HepG2 (cell line): Measurements from ENCODE around the gene WNT7B. TPM values are rescaled to one million over a fixed set of nuclear protein-coding genes. Genes with fewer than 3 reads are reported as not detected.

Experiments
- ATAC-seq: fragments of 200-7000 bp; cut with Tn5 transposase; 3 replicates; pipeline ENCODE4 v1.9.1; 2020; ENCODE audit warnings: mild to moderate bottlenecking, moderate library complexity
- BruUV-seq: library from RNA; stranded (reverse); fragments of 400-500 nt; replicated peaks from 2 replicates; lab custom pipeline; 2021; lab: Mats Ljungman, UMichigan
- CTCF ChIA-PET: fragments of 300-600 bp; formaldehyde crosslinking; extraction: SDS; loops from one replicate; lab custom pipeline; 2021; ENCODE audit warnings: low total read pairs, inconsistent platforms, low intra/inter-chr PET ratio; lab: Yijun Ruan, JAX
- POLR2A ChIA-PET: fragments of 350-600 bp; sonication (Branson Sonifier 250); formaldehyde crosslinking; loops from one replicate; lab custom pipeline; 2020; ENCODE audit warnings: antibody characterized with exemption, inconsistent platforms; lab: Yijun Ruan, JAX
- DNase-seq: peaks from one replicate; pipeline ENCODE4 v3.0.0-alpha.2; 2015; ENCODE audit warnings: low spot score
- FAIRE-seq: peaks from 3 replicates; lab custom pipeline; 2011; peaks lifted over from hg19 to GRCh38; lab: Jason Lieb, UNC
- H2AFZ ChIP-seq: one replicate; pipeline ENCODE4 v1.6.1; 2011; ENCODE audit warnings: low read length, inconsistent platforms
- H3K27ac ChIP-seq: fragments of 300-600 bp; 3 replicates; pipeline ENCODE4 v1.8.0; 2011; ENCODE audit warnings: mixed run types, mild to moderate bottlenecking, mixed read lengths, low read length, inconsistent platforms; ENCODE audit not compliant: insufficient read depth; ENCODE audit errors: extremely low read length
- H3K27me3 ChIP-seq, 2 experiments: fragments of 200-600 bp in 1 of 2; 2 replicates in 1 of 2; 3 replicates in 1 of 2; pipeline versions ENCODE4 v1.6.0 to v1.8.0; 2011; ENCODE audit warnings: low read length in 2 of 2, mild to moderate bottlenecking in 2 of 2, moderate library complexity in 2 of 2, inconsistent platforms in 1 of 2; ENCODE audit not compliant: insufficient read depth in 2 of 2, control insufficient read depth in 1 of 2
- H3K36me3 ChIP-seq, 2 experiments: fragments of 200-600 bp in 1 of 2; replicated peaks in 1 of 2; 2 replicates in 1 of 2; 3 replicates in 1 of 2; pipeline versions ENCODE4 v1.5.1 to v1.8.0; 2011; ENCODE audit warnings: low read length in 2 of 2, inconsistent platforms in 1 of 2; ENCODE audit not compliant: insufficient read depth in 2 of 2, control insufficient read depth in 1 of 2
- H3K4me1 ChIP-seq: 2 replicates; pipeline ENCODE4 v1.5.1; 2012; ENCODE audit warnings: low read length, inconsistent platforms; ENCODE audit not compliant: insufficient read depth
- H3K4me2 ChIP-seq: 2 replicates; pipeline ENCODE4 v1.6.0; 2011; ENCODE audit warnings: low read depth, low read length, inconsistent platforms
- H3K4me3 ChIP-seq, 3 experiments: fragments of 200-600 bp in 1 of 3; sonication (generic), shearing (Covaris generic) in 1 of 3; replicated peaks in 1 of 3; 2 replicates each; pipeline ENCODE4 v1.5.1; 2011 to 2016; ENCODE audit warnings: low read length in 3 of 3, inconsistent platforms in 2 of 3, low read depth in 2 of 3, mild to moderate bottlenecking in 2 of 3, control low read depth in 1 of 3, mixed read lengths in 1 of 3; ENCODE audit not compliant: insufficient read depth in 1 of 3
- H3K79me2 ChIP-seq: one replicate; pipeline ENCODE4 v1.6.1; 2011; ENCODE audit warnings: low read length, inconsistent platforms; ENCODE audit not compliant: insufficient read depth
- H3K9ac ChIP-seq: 2 replicates; pipeline ENCODE4 v1.6.0; 2011; ENCODE audit warnings: mild to moderate bottlenecking, low read depth, low read length, inconsistent platforms; ENCODE audit not compliant: insufficient read depth
- H3K9me3 ChIP-seq: 2 replicates; pipeline ENCODE4 v1.5.1; 2012; ENCODE audit warnings: mild to moderate bottlenecking, low read length
- H4K20me1 ChIP-seq: 2 replicates; pipeline ENCODE4 v1.6.0; 2011; ENCODE audit warnings: inconsistent platforms, mild to moderate bottlenecking, low read length, moderate library complexity; ENCODE audit not compliant: insufficient read depth
- EEA1 ChIP-seq: sonication (generic); formaldehyde crosslinking; IDR thresholded peaks from 2 replicates; pipeline ENCODE4 v1.5.1; 2020; ENCODE audit warnings: mild to moderate bottlenecking, missing genetic modification reagents, borderline replicate concordance
- ETV6 ChIP-seq: sonication (generic); formaldehyde crosslinking; conservative IDR thresholded peaks from 2 replicates; pipeline ENCODE4 v1.4.0; 2020; ENCODE audit warnings: missing genetic modification reagents
- MYPOP ChIP-seq: sonication (generic); formaldehyde crosslinking; IDR thresholded peaks from 2 replicates; pipeline ENCODE4 v1.8.1; 2023; ENCODE audit warnings: mild to moderate bottlenecking, moderate library complexity, missing genetic modification reagents
- POLR2G ChIP-seq: fragments of 200-400 bp; formaldehyde crosslinking; IDR thresholded peaks from 2 replicates; pipeline ENCODE4 v1.6.1; 2018; ENCODE audit warnings: mild to moderate bottlenecking, low read depth, low read length, moderate library complexity
- U2AF2 ChIP-seq: fragments of 200-400 bp; formaldehyde crosslinking; IDR thresholded peaks from 2 replicates; pipeline ENCODE4 v1.6.1; 2017; ENCODE audit warnings: low read depth, mild to moderate bottlenecking, low read length
- ZKSCAN1 ChIP-seq: fragments of 150-350 bp; IDR thresholded peaks from 2 replicates; pipeline ENCODE4 v1.6.1; 2014; ENCODE audit warnings: low read length
- ZNF280D ChIP-seq: sonication (generic); formaldehyde crosslinking; IDR thresholded peaks from 2 replicates; pipeline ENCODE4 v1.5.1; 2020; ENCODE audit warnings: mild to moderate bottlenecking, missing genetic modification reagents
- ZNF543 ChIP-seq: sonication (generic); formaldehyde crosslinking; IDR thresholded peaks from 2 replicates; pipeline ENCODE4 v1.4.0; 2020; ENCODE audit warnings: mild to moderate bottlenecking, missing genetic modification reagents
- ZNF562 ChIP-seq: sonication (generic); formaldehyde crosslinking; IDR thresholded peaks from 2 replicates; pipeline ENCODE4 v1.8.0; 2022; ENCODE audit warnings: missing genetic modification reagents, borderline replicate concordance
- ZNF597 ChIP-seq: sonication (generic); formaldehyde crosslinking; IDR thresholded peaks from 2 replicates; pipeline ENCODE4 v1.5.0; 2020; ENCODE audit warnings: missing genetic modification reagents
- WGBS: methylation state at CpG from one replicate; pipeline ENCODE4 v1.1.6; 2017; ENCODE audit warnings: low lambda C conversion rate; 5-methylcytosine and 5-hydroxymethylcytosine counted together
- in situ Hi-C: cut with HindIII; loops from 2 replicates; pipeline ENCODE4 v1.10.0; 2017; ENCODE audit warnings: low pct_unique_long_range_greater_than_20kb; ENCODE audit not compliant: extremely low pct_ligation_motif_present
- intact Hi-C: fragments of 100-400 bp; cut with micrococcal nuclease; formaldehyde crosslinking; loops from one replicate; pipeline ENCODE4 v1.10.0; 2022; ENCODE audit not compliant: unreplicated experiment
- polyA plus RNA-seq, 8 experiments: library from polyadenylated mRNA; depleted of rRNA in 3 of 8; stranded (reverse) in 7 of 8; unstranded in 1 of 8; fragments of >200 nt; fragmentation: Illumina TruSeq in 4 of 8; extraction: Trizol in 4 of 8; gene quantifications; 2 replicates each; pipeline versions ENCODE4 v1.2.1 to v1.2.3, GENCODE V29; 2011 to 2016; ENCODE audit warnings: low read depth in 4 of 8, missing spikeins in 1 of 8, mixed read lengths in 1 of 8; ENCODE audit not compliant: insufficient read depth in 1 of 8
- total RNA-seq, 5 experiments: library from RNA; depleted of rRNA; stranded (reverse); fragments of >200 nt; fragmentation: Illumina TruSeq; extraction: Trizol; gene quantifications; 2 replicates each; pipeline ENCODE4 v1.2.3, GENCODE V29; 2016; ENCODE audit warnings: low read depth in 1 of 5
- TF ChIP-seq, protein P1 (sequence below): sonication (generic); formaldehyde crosslinking; IDR thresholded peaks from 2 replicates; pipeline ENCODE4 v1.8.1; 2022; ENCODE audit warnings: mild to moderate bottlenecking, missing genetic modification reagents

The WNT7B gene
- total and polyA plus RNA-seq, 2 of the 13 experiments (the other 11 are each of a cell fraction or from before 2014, with no cell fraction given), result 0.09 TPM; not detected in 1

DNA sequence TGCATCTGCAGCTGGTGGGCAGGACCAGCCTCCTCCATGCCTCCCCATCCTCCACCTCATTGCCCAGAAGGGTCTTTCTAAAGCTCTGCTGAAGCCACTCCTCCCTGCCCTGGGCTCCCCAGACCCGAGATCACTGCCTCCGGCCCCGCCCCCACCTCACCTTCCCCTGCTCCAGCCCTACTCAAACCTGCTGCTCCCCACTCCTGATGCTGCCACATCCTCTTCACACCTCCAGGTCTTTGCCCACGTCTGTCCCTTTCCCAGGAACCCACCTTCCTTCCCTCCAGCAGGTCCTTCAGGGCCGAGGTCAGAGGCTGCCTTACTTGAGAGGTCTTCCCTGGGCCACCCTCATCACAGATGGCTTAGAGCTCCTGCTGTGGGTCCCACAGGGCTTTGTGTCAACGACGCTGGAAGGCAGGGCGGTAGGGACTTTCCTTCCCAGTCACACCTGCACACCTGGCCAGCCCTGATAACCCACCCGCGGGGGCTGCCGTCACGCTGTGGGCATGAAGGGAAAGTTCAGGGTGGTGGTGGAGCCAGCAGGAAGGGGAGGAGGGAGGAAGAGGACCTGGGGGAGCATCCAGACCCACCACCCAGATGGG is 11.9 kb downstream of the WNT7B start (continued):
- TF ChIP-seq ZNF280D (CRISPR knock-in tag) (no peak), U2AF2 (no peak), POLR2G (no peak), EEA1 (CRISPR knock-in tag) (no peak), ZNF543 (no peak)

DNA sequence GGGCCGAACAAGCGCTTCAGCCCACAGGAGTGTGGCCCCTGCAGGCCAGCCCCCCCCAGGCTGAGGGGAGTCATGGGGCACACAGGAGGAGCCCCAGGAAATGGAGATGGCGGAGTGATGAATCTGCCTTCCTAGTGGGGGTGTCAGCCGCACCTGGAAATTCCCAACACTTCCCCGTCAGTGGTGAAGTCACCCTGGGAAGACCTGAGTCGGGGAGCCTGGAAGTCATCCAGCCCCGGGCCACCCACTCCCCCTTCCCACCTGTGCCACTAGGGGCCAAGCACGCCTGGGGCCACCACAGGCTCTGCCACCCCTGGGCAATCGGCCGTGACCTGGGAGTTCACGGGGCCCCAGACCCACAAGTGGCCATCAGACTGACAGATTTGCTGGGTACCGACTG is 12.6 kb downstream of the WNT7B start:
- Histone ChIP-seq H3K27ac (no peak overlapping the region), H3K4me2 (no peak overlapping the region), H4K20me1 (no peaks in the 10 kb centered on the region), H3K79me2 (no peaks in the 10 kb centered on the region), H2AFZ (no peak overlapping the region), H3K4me3 (no peak overlapping the region), H3K27me3 (peaks cover 18 to 73% of the 10 kb centered on the region in 2 experiments), H3K9ac (no peak overlapping the region), H3K4me1 (peaks cover 33% of the 10 kb centered on the region), H3K9me3 (no peaks in the 10 kb centered on the region), H3K36me3 (no peaks in the 10 kb centered on the region)
- no TSS peak for BruUV-seq
- in situ Hi-C loops, result no loop called here
- ChIA-PET POLR2A (no interaction called here), CTCF (no interaction called here)
- ATAC-seq (no peak), FAIRE-seq (no peak), DNase-seq (no peak)
- no CpG with 5 or more reads among the region's 12 CpGs for WGBS
- intact Hi-C loops, result no loop called here
- TF ChIP-seq ZNF562, result no peak
- TF ChIP-seq, protein P1, sequence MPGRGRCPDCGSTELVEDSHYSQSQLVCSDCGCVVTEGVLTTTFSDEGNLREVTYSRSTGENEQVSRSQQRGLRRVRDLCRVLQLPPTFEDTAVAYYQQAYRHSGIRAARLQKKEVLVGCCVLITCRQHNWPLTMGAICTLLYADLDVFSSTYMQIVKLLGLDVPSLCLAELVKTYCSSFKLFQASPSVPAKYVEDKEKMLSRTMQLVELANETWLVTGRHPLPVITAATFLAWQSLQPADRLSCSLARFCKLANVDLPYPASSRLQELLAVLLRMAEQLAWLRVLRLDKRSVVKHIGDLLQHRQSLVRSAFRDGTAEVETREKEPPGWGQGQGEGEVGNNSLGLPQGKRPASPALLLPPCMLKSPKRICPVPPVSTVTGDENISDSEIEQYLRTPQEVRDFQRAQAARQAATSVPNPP (CRISPR knock-in tag), result no peak
- no peak for TF ChIP-seq ETV6 (CRISPR knock-in tag)
- no peak for TF ChIP-seq MYPOP (CRISPR knock-in tag)
- no peak for TF ChIP-seq ZNF597 (CRISPR knock-in tag)
- TF ChIP-seq ZKSCAN1, result no peak
